Neural cell (in vitro differentiated cells): ENCODE data around the gene DLX6.

ENCODE experiments used
- EP300 ChIP-seq: fragments of 450-650 bp; conservative IDR thresholded peaks from 2 replicates; pipeline ENCODE4 v1.6.1; 2014; ENCODE audit warnings: antibody characterized with exemption, mild to moderate bottlenecking, moderate library complexity; ENCODE audit not compliant: poor library complexity, severe bottlenecking
- EZH2 ChIP-seq: fragments of 200-600, 300-800 bp; shearing (Covaris generic), sonication (generic); IDR thresholded peaks from 2 replicates; pipeline ENCODE4 v1.6.1; 2014; ENCODE audit warnings: antibody characterized with exemption, low read length, borderline replicate concordance, mild to moderate bottlenecking; ENCODE audit not compliant: insufficient read depth, poor library complexity, severe bottlenecking
- POLR2AphosphoS5 ChIP-seq: IDR thresholded peaks from 2 replicates; pipeline ENCODE4 v1.6.1; 2012
- RAD21 ChIP-seq: fragments of 450-650 bp; conservative IDR thresholded peaks from 2 replicates; pipeline ENCODE4 v1.6.1; 2014; ENCODE audit warnings: antibody characterized with exemption, mild to moderate bottlenecking, moderate library complexity
- SMC3 ChIP-seq: fragments of 450-650 bp; conservative IDR thresholded peaks from 2 replicates; pipeline ENCODE4 v1.6.1; 2014; ENCODE audit warnings: antibody characterized with exemption, mild to moderate bottlenecking, moderate library complexity; ENCODE audit not compliant: poor library complexity
- TAF1 ChIP-seq: IDR thresholded peaks from 2 replicates; pipeline ENCODE4 v1.6.1; 2012; ENCODE audit warnings: low read depth
- TF ChIP-seq, protein P1 (sequence below): fragments of 450-650 bp; IDR thresholded peaks from 2 replicates; pipeline ENCODE4 v1.5.1; 2014; ENCODE audit warnings: antibody characterized with exemption, mild to moderate bottlenecking, moderate library complexity; ENCODE audit not compliant: poor library complexity, severe bottlenecking
- TF ChIP-seq, protein P2 (sequence below): IDR thresholded peaks from 2 replicates; pipeline ENCODE4 v1.6.1; 2012; ENCODE audit warnings: borderline replicate concordance

DNA sequence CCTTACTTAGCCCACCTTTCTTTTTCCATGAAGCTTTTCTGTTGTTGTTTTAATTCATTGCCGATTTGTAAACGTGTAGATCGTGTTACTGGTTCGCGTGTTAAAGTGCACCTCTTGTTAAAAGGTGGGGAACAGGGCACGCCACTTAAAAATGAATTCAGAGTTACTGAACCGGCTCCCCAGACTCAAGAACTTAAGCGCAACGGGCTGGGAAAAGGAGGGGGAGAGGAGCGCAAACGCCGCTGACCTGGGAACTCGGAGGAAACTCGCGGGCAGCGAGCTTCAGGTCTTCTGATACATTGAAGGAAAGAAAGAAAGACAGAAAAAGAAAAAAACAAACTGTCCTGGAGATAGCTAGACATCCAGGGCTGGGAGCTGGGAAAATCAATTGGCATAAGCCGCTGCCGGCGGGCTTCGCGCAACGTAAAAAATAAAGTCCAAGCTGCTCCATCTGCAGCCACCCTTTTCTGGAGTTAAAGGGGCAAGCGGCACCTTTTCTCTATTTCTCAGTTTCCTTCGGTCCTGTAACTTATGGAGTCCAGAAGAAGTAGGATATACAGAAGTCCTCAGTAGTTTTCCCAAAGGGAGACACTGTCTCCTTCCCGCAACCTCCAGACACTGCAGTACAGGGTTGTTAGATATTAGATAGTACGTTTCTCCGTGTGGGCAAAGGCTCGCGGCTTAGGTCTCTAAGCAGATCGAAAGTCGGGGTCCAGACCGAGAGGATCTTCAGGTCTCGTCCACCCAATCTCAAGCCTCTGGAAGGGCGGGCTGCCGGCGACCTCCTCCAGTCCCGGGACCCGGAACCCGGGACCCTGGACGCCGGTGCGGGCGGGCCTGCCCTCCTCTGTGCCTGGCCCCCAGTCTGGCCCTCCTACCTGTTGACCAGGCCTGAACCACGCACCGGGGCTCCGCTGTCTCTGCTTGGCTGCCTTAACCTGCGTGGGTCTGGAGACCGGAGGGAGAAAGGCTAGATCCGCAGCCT, 1.8 kb upstream of the DLX6 start:
- TF ChIP-seq POLR2AphosphoS5 (no peak), EZH2 (no peak), TAF1 (no peak), SMC3 (no peak), EP300 (no peak), RAD21 (no peak)
- TF ChIP-seq, protein P1, sequence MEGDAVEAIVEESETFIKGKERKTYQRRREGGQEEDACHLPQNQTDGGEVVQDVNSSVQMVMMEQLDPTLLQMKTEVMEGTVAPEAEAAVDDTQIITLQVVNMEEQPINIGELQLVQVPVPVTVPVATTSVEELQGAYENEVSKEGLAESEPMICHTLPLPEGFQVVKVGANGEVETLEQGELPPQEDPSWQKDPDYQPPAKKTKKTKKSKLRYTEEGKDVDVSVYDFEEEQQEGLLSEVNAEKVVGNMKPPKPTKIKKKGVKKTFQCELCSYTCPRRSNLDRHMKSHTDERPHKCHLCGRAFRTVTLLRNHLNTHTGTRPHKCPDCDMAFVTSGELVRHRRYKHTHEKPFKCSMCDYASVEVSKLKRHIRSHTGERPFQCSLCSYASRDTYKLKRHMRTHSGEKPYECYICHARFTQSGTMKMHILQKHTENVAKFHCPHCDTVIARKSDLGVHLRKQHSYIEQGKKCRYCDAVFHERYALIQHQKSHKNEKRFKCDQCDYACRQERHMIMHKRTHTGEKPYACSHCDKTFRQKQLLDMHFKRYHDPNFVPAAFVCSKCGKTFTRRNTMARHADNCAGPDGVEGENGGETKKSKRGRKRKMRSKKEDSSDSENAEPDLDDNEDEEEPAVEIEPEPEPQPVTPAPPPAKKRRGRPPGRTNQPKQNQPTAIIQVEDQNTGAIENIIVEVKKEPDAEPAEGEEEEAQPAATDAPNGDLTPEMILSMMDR = no peak
- TF ChIP-seq, protein P2, sequence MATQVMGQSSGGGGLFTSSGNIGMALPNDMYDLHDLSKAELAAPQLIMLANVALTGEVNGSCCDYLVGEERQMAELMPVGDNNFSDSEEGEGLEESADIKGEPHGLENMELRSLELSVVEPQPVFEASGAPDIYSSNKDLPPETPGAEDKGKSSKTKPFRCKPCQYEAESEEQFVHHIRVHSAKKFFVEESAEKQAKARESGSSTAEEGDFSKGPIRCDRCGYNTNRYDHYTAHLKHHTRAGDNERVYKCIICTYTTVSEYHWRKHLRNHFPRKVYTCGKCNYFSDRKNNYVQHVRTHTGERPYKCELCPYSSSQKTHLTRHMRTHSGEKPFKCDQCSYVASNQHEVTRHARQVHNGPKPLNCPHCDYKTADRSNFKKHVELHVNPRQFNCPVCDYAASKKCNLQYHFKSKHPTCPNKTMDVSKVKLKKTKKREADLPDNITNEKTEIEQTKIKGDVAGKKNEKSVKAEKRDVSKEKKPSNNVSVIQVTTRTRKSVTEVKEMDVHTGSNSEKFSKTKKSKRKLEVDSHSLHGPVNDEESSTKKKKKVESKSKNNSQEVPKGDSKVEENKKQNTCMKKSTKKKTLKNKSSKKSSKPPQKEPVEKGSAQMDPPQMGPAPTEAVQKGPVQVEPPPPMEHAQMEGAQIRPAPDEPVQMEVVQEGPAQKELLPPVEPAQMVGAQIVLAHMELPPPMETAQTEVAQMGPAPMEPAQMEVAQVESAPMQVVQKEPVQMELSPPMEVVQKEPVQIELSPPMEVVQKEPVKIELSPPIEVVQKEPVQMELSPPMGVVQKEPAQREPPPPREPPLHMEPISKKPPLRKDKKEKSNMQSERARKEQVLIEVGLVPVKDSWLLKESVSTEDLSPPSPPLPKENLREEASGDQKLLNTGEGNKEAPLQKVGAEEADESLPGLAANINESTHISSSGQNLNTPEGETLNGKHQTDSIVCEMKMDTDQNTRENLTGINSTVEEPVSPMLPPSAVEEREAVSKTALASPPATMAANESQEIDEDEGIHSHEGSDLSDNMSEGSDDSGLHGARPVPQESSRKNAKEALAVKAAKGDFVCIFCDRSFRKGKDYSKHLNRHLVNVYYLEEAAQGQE = peak; percentile 15
